Gastrocnemius medialis (tissue), 4 donors: ENCODE results near the gene RASSF1. TPM values are rescaled to one million over a fixed set of nuclear protein-coding genes. Genes with fewer than 3 reads are reported as not detected.

ENCODE experiments used
- ATAC-seq, 2 donors: fragments of 150-250 bp; one replicate each; pipeline ENCODE4 v1.9.1; 2016
- DNase-seq, 2 donors: peaks; one replicate each; pipeline ENCODE4 v3.0.0-alpha.2; 2019
- H3K27ac ChIP-seq, 4 donors: fragments of 200-600 bp; sonication (generic); 1 replicate in 1 of 4; 2 replicates in 3 of 4; pipeline ENCODE4 v1.5.1; 2016 to 2018; ENCODE audit warnings: mild to moderate bottlenecking in 2 of 4, moderate library complexity in 1 of 4
- H3K27me3 ChIP-seq, 3 donors: fragments of 200-600 bp; sonication (generic) in 2 of 3; 1 replicate in 1 of 3; 2 replicates in 2 of 3; pipeline versions ENCODE4 v1.5.1 to v1.6.0; 2016 to 2019; ENCODE audit warnings: mild to moderate bottlenecking in 1 of 3, moderate library complexity in 1 of 3
- H3K36me3 ChIP-seq, 2 donors: fragments of 200-600 bp; sonication (generic) in 1 of 2; one replicate each; pipeline ENCODE4 v1.5.1; 2017 to 2018
- H3K4me1 ChIP-seq, 2 donors: fragments of 200-600 bp; sonication (generic) in 1 of 2; one replicate each; pipeline ENCODE4 v1.5.1; 2016 to 2017; ENCODE audit warnings: mild to moderate bottlenecking in 2 of 2
- H3K4me3 ChIP-seq, 4 donors: fragments of 200-600 bp; sonication (generic) in 3 of 4; 1 replicate in 1 of 4; 2 replicates in 3 of 4; pipeline ENCODE4 v1.5.1; 2016 to 2019; ENCODE audit warnings: mild to moderate bottlenecking in 2 of 4
- H3K9me3 ChIP-seq, 3 donors: fragments of 200-600 bp; sonication (generic) in 2 of 3; 1 replicate in 1 of 3; 2 replicates in 2 of 3; pipeline ENCODE4 v1.5.1; 2016 to 2019
- CTCF ChIP-seq, 5 experiments: fragments of 450-650 bp in 3 of 5; fragments of 200-600 bp in 2 of 5; sonication (generic) in 2 of 5; IDR thresholded peaks in 4 of 5; conservative IDR thresholded peaks in 1 of 5; 1 replicate in 4 of 5; 2 replicates in 1 of 5; pipeline ENCODE4 v1.5.1; 2016 to 2019; ENCODE audit warnings: antibody characterized with exemption in 5 of 5, mild to moderate bottlenecking in 3 of 5, moderate library complexity in 3 of 5
- POLR2A ChIP-seq, 2 donors: fragments of 450-650 bp; IDR thresholded peaks; one replicate each; pipeline ENCODE4 v1.6.1; 2017; ENCODE audit warnings: antibody characterized with exemption in 2 of 2, mild to moderate bottlenecking in 2 of 2, moderate library complexity in 2 of 2
- in situ Hi-C, 4 donors: fragments of 200-750 bp; cut with MboI; loops; one replicate each; pipeline versions ENCODE4 v1.15.0 to v1.8.0; 2017; ENCODE audit warnings: low sequenced_read_pairs in 4 of 4
- intact Hi-C: fragments of 100-400 bp; cut with DNase I; formaldehyde crosslinking; loops from one replicate; pipeline ENCODE4 v1.15.1; 2023; ENCODE audit warnings: low total_unique reads
- total RNA-seq, 4 donors: library from RNA; depleted of rRNA; stranded (reverse); fragments of >200 nt; gene quantifications; one replicate each; pipeline versions ENCODE4 v1.1.0 to v1.2.3, GENCODE V29; 2016

RASSF1 gene
- total RNA-seq, 4 donors from 2014 or later: 13.3 to 22.5 (median 18.0) TPM

GRCh38 chr3:50350213-50350526, 9.5 kb upstream of the RASSF1 start:
- DNase-seq (no peak), ATAC-seq (no peak)
- Histone ChIP-seq H3K4me3 (peak overlapping the region; percentile 64 to 91 (median 76)), H3K4me1 (peaks cover 28 to 51% of the 10 kb centered on the region in 2 donors), H3K27ac (peak overlapping the region; percentile 86 to 97 (median 90)), H3K9me3 (no peaks in the 10 kb centered on the region), H3K36me3 (peaks cover 0 to 33% of the 10 kb centered on the region in 2 donors), H3K27me3 (no peaks in the 10 kb centered on the region)
- TF ChIP-seq CTCF (IDR thresholded peaks at IDR 0.05 in 4 of 5, conservative IDR thresholded peaks at IDR 0.05 in 1 of 5) (no peak), POLR2A (IDR thresholded peaks at IDR 0.05) (no peak)
- intact Hi-C loops (loop anchor here (10.0 kb wide), 1 partner anchor 1045 kb away; the partner anchor contains the start of gene RBM15B), in situ Hi-C loops (loop anchor here in 1 of 4 donors (25.0 kb wide), 1 partner anchor 187 kb away; no protein-coding TSS in a partner anchor)

- ATAC-seq (no peak), DNase-seq (peak in 1 of 2 donors; percentile 51)
- in situ Hi-C loops: loop anchor here in 3 of 4 donors (5.0 to 10.0 kb wide), 3 partner anchors 195 to 200 kb away; no protein-coding TSS in a partner anchor
- Histone ChIP-seq H3K4me1 (peaks cover 23 to 45% of the 10 kb centered on the region in 2 donors), H3K4me3 (no peak overlapping the region), H3K27ac (peak overlapping the region in 3 of 4 donors; percentile 7 to 14 (median 12)), H3K36me3 (peaks cover 0 to 11% of the 10 kb centered on the region in 2 donors), H3K9me3 (no peaks in the 10 kb centered on the region), H3K27me3 (no peaks in the 10 kb centered on the region)
- intact Hi-C loops: loop anchor here (1.0 kb wide), 2 partner anchors 41 to 195 kb away; no protein-coding TSS in a partner anchor
- TF ChIP-seq POLR2A (IDR thresholded peaks at IDR 0.05) (no peak), CTCF (IDR thresholded peaks at IDR 0.05 in 4 of 5, conservative IDR thresholded peaks at IDR 0.05 in 1 of 5) (peak in 4 of 5 experiments; percentile 52 to 62 (median 58))
Measured at GRCh38 chr3:50347187-50347813, 6.7 kb upstream of the RASSF1 start.

- ATAC-seq: no peak
- H3K4me3 ChIP-seq: peak within 1 kb of the TSS; percentile 17 to 40 (median 21)
- TF ChIP-seq POLR2A (IDR thresholded peaks at IDR 0.05) (no peak), CTCF (IDR thresholded peaks at IDR 0.05 in 4 of 5, conservative IDR thresholded peaks at IDR 0.05 in 1 of 5) (no peak)
- in situ Hi-C loops: loop anchor here in 3 of 4 donors (5.0 to 10.0 kb wide), 3 partner anchors 197 to 202 kb away; no protein-coding TSS in a partner anchor
- intact Hi-C loops: no loop called here
- H3K9me3 ChIP-seq: no peaks in the 10 kb centered on the region
- no peaks in the 10 kb centered on the region for H3K27me3 ChIP-seq
- peaks cover 0 to 11% of the 10 kb centered on the region in 2 donors for H3K36me3 ChIP-seq
- no peak within 1 kb of the TSS for H3K27ac ChIP-seq
- no peak for DNase-seq
- peaks cover 11 to 41% of the 10 kb centered on the region in 2 donors for H3K4me1 ChIP-seq
Measured at GRCh38 chr3:50345586-50346234, 5.1 kb upstream of the RASSF1 start, which contains the start of gene ZMYND10. TSS of gene ZMYND10 (minus strand) at chr3:50345732. CDS start at chr3:50345579, 153 bp downstream.

- in situ Hi-C loops: loop anchor here in 3 of 4 donors (5.0 to 10.0 kb wide), 3 partner anchors 197 to 202 kb away; no protein-coding TSS in a partner anchor
- Histone ChIP-seq H3K4me1 (peaks cover 8 to 40% of the 10 kb centered on the region in 2 donors), H3K27me3 (no peaks in the 10 kb centered on the region), H3K27ac (no peak overlapping the region), H3K4me3 (no peak overlapping the region), H3K36me3 (peaks cover 0 to 11% of the 10 kb centered on the region in 2 donors), H3K9me3 (no peaks in the 10 kb centered on the region)
- intact Hi-C loops: no loop called here
- no peak for ATAC-seq
- TF ChIP-seq CTCF (IDR thresholded peaks at IDR 0.05 in 4 of 5, conservative IDR thresholded peaks at IDR 0.05 in 1 of 5) (no peak), POLR2A (IDR thresholded peaks at IDR 0.05) (no peak)
- DNase-seq: no peak
Measured at GRCh38 chr3:50345008-50345407, 4.4 kb upstream of the RASSF1 start.
